HG03469 (cell line): Measurements from ENCODE around the gene CXXC4.

Source experiments
- ATAC-seq: cut with Tn5 transposase; IDR thresholded peaks from one replicate; pipeline ENCODE4 v1.9.1; 2021; ENCODE audit warnings: mild to moderate bottlenecking, moderate library complexity, moderate number of reproducible peaks; ENCODE audit not compliant: unreplicated experiment

The CXXC4 gene

GRCh38 chr4:104424475-104424941 is 70.2 kb downstream of the CXXC4 start:
- ATAC-seq, result no peak

GRCh38 chr4:104421566-104421965 is 73.1 kb downstream of the CXXC4 start:
- no peak for ATAC-seq

GRCh38 chr4:104420766-104421165 is 73.9 kb downstream of the CXXC4 start:
- ATAC-seq, result no peak
